ENCODE results near the gene CRIP1. TPM values are rescaled to one million over a fixed set of nuclear protein-coding genes. Genes with fewer than 3 reads are reported as not detected.

Gene CRIP1
- total and polyA plus RNA-seq, 2 donors (not counting 1 experiment from before 2014, with no cell fraction given), result 210 to 563 TPM

GRCh38 chr14:105488781-105489541 lies 2.3 kb downstream of the CRIP1 start:
- Histone ChIP-seq H3K36me3 (replicated peaks in 1 of 2; ENCODE audit: control extremely low read depth in 1 of 2, control insufficient read depth in 1 of 2, extremely low read depth in 1 of 2, insufficient read depth in 2 of 2, low read length in 1 of 2) (peaks cover 0 to 9% of the 10 kb centered on the region in 2 experiments), H3K79me2 (ENCODE audit: control insufficient read depth, insufficient read depth, low read length) (peaks cover 9% of the 10 kb centered on the region), H3K9me3 (ENCODE audit: control extremely low read depth in 1 of 3, control insufficient read depth in 2 of 3, insufficient read depth in 1 of 3, low read length in 2 of 3) (no peaks in the 10 kb centered on the region), H3K27me3 (replicated peaks in 1 of 4; ENCODE audit: control extremely low read depth in 1 of 4, control insufficient read depth in 3 of 4, insufficient read depth in 4 of 4, low read length in 3 of 4) (no peaks in the 10 kb centered on the region), H2AFZ (ENCODE audit: insufficient read depth, low read depth, low read length, poor library complexity, severe bottlenecking) (no peak overlapping the region), H3K4me3 (ENCODE audit: control extremely low read depth in 1 of 5, extremely low read depth in 1 of 5, insufficient read depth in 1 of 5, low read depth in 2 of 5, low read length in 4 of 5) (peak overlapping the region in 4 of 5 experiments; percentile 59 to 88 (median 70)), H3K4me2 (replicated peaks; ENCODE audit: low read depth, low read length, poor library complexity, severe bottlenecking) (peak overlapping the region; percentile 100), H3K9ac (ENCODE audit: low read length) (peak overlapping the region; percentile 72), H3K4me1 (ENCODE audit: control insufficient read depth in 2 of 2, insufficient read depth in 2 of 2, low read length in 2 of 2) (peaks cover 38 to 64% of the 10 kb centered on the region in 2 donors), H4K20me1 (ENCODE audit: control insufficient read depth, insufficient read depth, low read length, poor library complexity, severe bottlenecking) (peaks cover 26% of the 10 kb centered on the region), H3K27ac (ENCODE audit: low read length in 2 of 2) (peak overlapping the region; percentile 95 to 96)
- 87% methylated on average over 16 of the region's 20 CpGs for WGBS (ENCODE audit: insufficient coverage)
- peaks cover 47% of the 10 kb centered on the region for H3K4me1 Mint-ChIP-seq
- H3K27ac Mint-ChIP-seq, result peak overlapping the region; percentile 97
- intact Hi-C loops (cut with micrococcal nuclease), result loop anchor here (10.0 kb wide), 1 partner anchor 424 kb away; the partner anchor contains the start of gene GPR132
- no peaks in the 10 kb centered on the region for H3K9me3 Mint-ChIP-seq (ENCODE audit: insufficient read depth)
- POLR2A ChIA-PET, result interaction anchor here (0.7 to 2.2 kb wide), 8 partner anchors 8 to 1136 kb away, joined by 3 to 39 read pairs (median 5); partner anchors contain the start of gene BTBD6
- DNase-seq (no peak), ATAC-seq (ENCODE audit: low read depth) (no peak)
- H3K4me3 Mint-ChIP-seq, result peak overlapping the region; percentile 90
- H3K27me3 Mint-ChIP-seq, result no peaks in the 10 kb centered on the region
- TF ChIP-seq CTCF (IDR thresholded peaks at IDR 0.05), result no peak
- TF ChIP-seq EZH2 (IDR thresholded peaks at IDR 0.05; ENCODE audit: borderline replicate concordance, insufficient read depth, low read depth, low read length, poor library complexity, severe bottlenecking), result no peak
- CTCF ChIA-PET, result interaction anchor here (0.8 to 4.5 kb wide), 24 partner anchors 10 to 398 kb away, joined by 3 to 121 read pairs (median 7); partner anchors contain the start of genes BRF1 and TEX22
